CD4-positive, alpha-beta T cell treated with Interleukin-4 for 4 hours (primary cell): Measurements from ENCODE around the gene SNAI1.

Experiments used
- DNase-seq: peaks from one replicate; pipeline ENCODE4 v3.0.0-alpha.2; 2020

Gene SNAI1

GRCh38 chr20:50014570-50015562, 32.1 kb downstream of the SNAI1 start:
- no peak for DNase-seq

- DNase-seq = no peak
These were observed 32.8 kb downstream of the SNAI1 start for GRCh38 chr20:50015636-50015992.

GRCh38 chr20:50015993-50016770, 33.4 kb downstream of the SNAI1 start:
- no peak for DNase-seq

GRCh38 chr20:50017160-50017559, 34.4 kb downstream of the SNAI1 start:
- DNase-seq = no peak

GRCh38 chr20:50017576-50018248, 34.9 kb downstream of the SNAI1 start:
- no peak for DNase-seq

GRCh38 chr20:50019466-50020256, 36.9 kb downstream of the SNAI1 start:
- DNase-seq = no peak

GRCh38 chr20:50020288-50020687, 37.5 kb downstream of the SNAI1 start:
- DNase-seq = no peak

GRCh38 chr20:50022676-50023075, 39.9 kb downstream of the SNAI1 start:
- no peak for DNase-seq

GRCh38 chr20:50023116-50023805, 40.5 kb downstream of the SNAI1 start:
- DNase-seq = no peak

GRCh38 chr20:50026746-50027575, 44.2 kb downstream of the SNAI1 start:
- DNase-seq = no peak

GRCh38 chr20:50027611-50028105, 44.9 kb downstream of the SNAI1 start:
- no peak for DNase-seq

- DNase-seq = no peak
These were observed 46.4 kb downstream of the SNAI1 start for GRCh38 chr20:50029083-50029696.

GRCh38 chr20:50029697-50030461, 47.1 kb downstream of the SNAI1 start:
- no peak for DNase-seq

GRCh38 chr20:50032955-50033666, 50.3 kb downstream of the SNAI1 start:
- DNase-seq = no peak

- no peak for DNase-seq
These were observed 51.9 kb downstream of the SNAI1 start for GRCh38 chr20:50034567-50035180.

GRCh38 chr20:50036703-50037102, 53.9 kb downstream of the SNAI1 start:
- DNase-seq = no peak

GRCh38 chr20:50037123-50037522, 54.3 kb downstream of the SNAI1 start:
- no peak for DNase-seq

- DNase-seq = no peak
These were observed 54.8 kb downstream of the SNAI1 start for GRCh38 chr20:50037575-50037974.
